K562 (cell line): ENCODE data around the gene FAM53B. TPM values are rescaled to one million over a fixed set of nuclear protein-coding genes. Genes with fewer than 3 reads are reported as not detected.

Experiments
- PRDM10 ChIP-seq: fragments of 450-650 bp; IDR thresholded peaks from 2 replicates; pipeline ENCODE4 v1.6.1; 2018; ENCODE audit not compliant: partially characterized antibody
- RBM25 ChIP-seq: fragments of 200-400 bp; formaldehyde crosslinking; IDR thresholded peaks from 2 replicates; pipeline ENCODE4 v1.6.1; 2018; ENCODE audit warnings: low read length, low read depth, moderate library complexity; ENCODE audit not compliant: severe bottlenecking
- RBM39 ChIP-seq: fragments of 200-400 bp; formaldehyde crosslinking; optimal IDR thresholded peaks from 2 replicates; pipeline ENCODE3; 2018; ENCODE audit warnings: low read depth, low read length
- REST ChIP-seq, 2 experiments: fragments of 450-650 bp; formaldehyde crosslinking in 1 of 2; IDR thresholded peaks; 2 replicates each; pipeline versions ENCODE4 v1.4.0 to v1.6.1; 2014 to 2020; ENCODE audit warnings: mild to moderate bottlenecking in 2 of 2, borderline replicate concordance in 1 of 2, low read depth in 1 of 2
- THRAP3 ChIP-seq: fragments of 450-650 bp; IDR thresholded peaks from 2 replicates; pipeline ENCODE4 v1.6.1; 2016; ENCODE audit warnings: mild to moderate bottlenecking, inconsistent platforms, borderline replicate concordance
- TRIM28 ChIP-seq: fragments of 450-650 bp; IDR thresholded peaks from 2 replicates; pipeline ENCODE4 v1.6.1; 2017
- TSC22D4 ChIP-seq: fragments of 450-650 bp; IDR thresholded peaks from 2 replicates; pipeline ENCODE4 v1.6.1; 2016; ENCODE audit warnings: missing genetic modification characterization, missing biosample characterization, control low read depth
- ZFP36 ChIP-seq: fragments of 150-350 bp; IDR thresholded peaks from 2 replicates; pipeline ENCODE4 v1.6.1; 2018; ENCODE audit warnings: low read length, low read depth; ENCODE audit not compliant: partially characterized antibody
- ZHX1 ChIP-seq: fragments of 150-350 bp; conservative IDR thresholded peaks from 2 replicates; pipeline ENCODE4 v1.6.1; 2014; ENCODE audit warnings: low read length
- ZNF41 ChIP-seq: fragments of 250-450 bp; sonication (Bioruptor Pico); conservative IDR thresholded peaks from 2 replicates; pipeline ENCODE4 v1.4.0; 2020; ENCODE audit warnings: mild to moderate bottlenecking
- ZNF436 ChIP-seq: fragments of 250-450, 450-650 bp; sonication (Bioruptor Pico); formaldehyde crosslinking; IDR thresholded peaks from 2 replicates; pipeline ENCODE4 v1.7.0; 2020; ENCODE audit warnings: mild to moderate bottlenecking
- polyA plus RNA-seq, 8 experiments: library from polyadenylated mRNA; depleted of rRNA in 4 of 8; stranded (reverse) in 5 of 8; unstranded in 3 of 8; fragments of >200 nt; fragmentation: Nextera tagmentation in 2 of 8; fragmentation: Illumina TruSeq in 1 of 8; extraction: Ambion mirVana in 2 of 8; extraction: Trizol in 1 of 8; gene quantifications; 2 replicates each; pipeline versions ENCODE4 v1.2.1 to v1.2.3, GENCODE V29; 2011 to 2014; ENCODE audit warnings: inconsistent platforms in 1 of 8, missing spikeins in 1 of 8
- total RNA-seq, 7 experiments: library from RNA; depleted of rRNA in 6 of 7; stranded (reverse); fragments of >200 nt in 6 of 7; fragmentation: Illumina TruSeq in 2 of 7; extraction: Trizol in 2 of 7; gene quantifications; 2 replicates each; pipeline versions ENCODE4 v1.2.1 to v1.2.3, GENCODE V29; 2011 to 2021; ENCODE audit warnings: low replicate concordance in 1 of 7

FAM53B gene
- total and polyA plus RNA-seq, 9 of the 15 experiments (the other 6 are each of a cell fraction or from before 2014, with no cell fraction given): 0.03 to 16.5 (median 5.0) TPM

- TF ChIP-seq PRDM10 (peak; percentile 22), REST (IDR thresholded peaks at IDR 0.05; ENCODE audit: borderline replicate concordance) (no peak), REST (CRISPR knock-in tag; IDR thresholded peaks at IDR 0.05; ENCODE audit: low read depth) (no peak), TRIM28 (no peak), RBM25 (peak; percentile 20), ZNF41 (CRISPR knock-in tag) (no peak), ZFP36 (peak; percentile 97), ZNF436 (CRISPR knock-in tag) (peak; percentile 70; the same call in 1 of the 2 replicates), RBM39 (no peak), ZHX1 (no peak), TSC22D4 (tag) (no peak), THRAP3 (no peak)
Observed at GRCh38 chr10:124722798-124723783, 21.1 kb downstream of the FAM53B start (continued).
